Spleen (tissue), 7 donors: ENCODE measurements around the gene SPTLC3.

Source experiments
- CTCF ChIP-seq, 11 experiments: fragments of 200-600 bp in 7 of 11; fragments of 450-650 bp in 4 of 11; sonication (generic) in 4 of 11; IDR thresholded peaks in 8 of 11; conservative IDR thresholded peaks in 3 of 11; 1 replicate in 7 of 11; 2 replicates in 4 of 11; pipeline versions ENCODE4 v1.4.0 to v1.8.0; 2016 to 2021; ENCODE audit warnings: antibody characterized with exemption in 11 of 11, inconsistent platforms in 4 of 11, mild to moderate bottlenecking in 1 of 11
- POLR2A ChIP-seq, 3 donors: fragments of 450-650 bp; IDR thresholded peaks; one replicate each; pipeline ENCODE4 v1.5.1; 2017; ENCODE audit warnings: antibody characterized with exemption in 3 of 3, mild to moderate bottlenecking in 1 of 3
- POLR2AphosphoS5 ChIP-seq, 3 donors: sonication (generic); formaldehyde crosslinking; IDR thresholded peaks; one replicate each; pipeline ENCODE4 v1.5.1; 2017; ENCODE audit warnings: antibody characterized with exemption in 3 of 3
- donor health status: DM: no; HTN: no; CAD: no; lungs with moderate emphysema.
- donor health status: DM: no; HTN: no; CAD: no.
- donor health status: DM: no; HTN: no; CAD: no.

- no peak for TF ChIP-seq CTCF (IDR thresholded peaks at IDR 0.05 in 8 of 11, conservative IDR thresholded peaks at IDR 0.05 in 3 of 11)
- TF ChIP-seq POLR2AphosphoS5 (IDR thresholded peaks at IDR 0.05), result no peak
- no peak for TF ChIP-seq POLR2A (IDR thresholded peaks at IDR 0.05)
These were observed 19.1 kb upstream of the SPTLC3 start for GRCh38 chr20:12989586-12990115.
